Right lobe of liver (tissue), 6 donors: ENCODE results near the gene NPAS1. TPM values are rescaled to one million over a fixed set of nuclear protein-coding genes. Genes with fewer than 3 reads are reported as not detected.

Source experiments
- ATAC-seq, 4 donors: fragments of 200-7000 bp; cut with Tn5 transposase; one replicate each; pipeline ENCODE4 v1.9.1; 2020; ENCODE audit warnings: mild to moderate bottlenecking in 4 of 4, moderate library complexity in 4 of 4
- DNase-seq, 3 donors: peaks; one replicate each; pipeline ENCODE4 v3.0.0-alpha.2; 2020
- H3K27ac ChIP-seq, 3 donors: fragments of 200-600 bp; one replicate each; pipeline ENCODE4 v1.8.0; 2022
- H3K27me3 ChIP-seq, 2 donors: fragments of 200-600 bp; one replicate each; pipeline ENCODE4 v1.8.0; 2022
- H3K36me3 ChIP-seq, 4 donors: fragments of 200-600 bp; sonication (generic) in 1 of 4; one replicate each; pipeline versions ENCODE4 v1.5.1 to v1.8.0; 2017 to 2022; ENCODE audit warnings: control low read depth in 1 of 4
- H3K4me1 ChIP-seq, 4 donors: fragments of 200-600 bp; sonication (generic) in 1 of 4; one replicate each; pipeline versions ENCODE4 v1.5.1 to v1.8.0; 2017 to 2022; ENCODE audit warnings: control low read depth in 1 of 4
- H3K4me3 ChIP-seq, 3 donors: fragments of 200-600 bp; one replicate each; pipeline ENCODE4 v1.8.0; 2022
- H3K9me3 ChIP-seq, 4 donors: fragments of 200-600 bp; sonication (generic) in 1 of 4; one replicate each; pipeline versions ENCODE4 v1.5.1 to v1.8.0; 2017 to 2022; ENCODE audit warnings: control low read depth in 1 of 4
- POLR2A ChIP-seq: fragments of 450-650 bp; IDR thresholded peaks from one replicate; pipeline ENCODE4 v1.6.1; 2017; ENCODE audit warnings: antibody characterized with exemption, mild to moderate bottlenecking
- WGBS: methylation state at CpG from one replicate; pipeline ENCODE4 v1.1.6; 2018; ENCODE audit warnings: low coverage, low lambda C conversion rate; ENCODE audit not compliant: insufficient coverage; ENCODE audit errors: missing lambda C conversion rate; 5-methylcytosine and 5-hydroxymethylcytosine counted together
- intact Hi-C, 2 donors: fragments of 100-400 bp; cut with DNase I; formaldehyde crosslinking; loops; one replicate each; pipeline versions ENCODE4 v1.11.2 to v1.14.1; 2022
- total RNA-seq, 6 experiments: library from RNA; depleted of rRNA in 2 of 6; stranded (reverse); fragments of >200 nt in 2 of 6; fragmentation: NEBNext Ultra II Directional in 3 of 6; extraction: Animal tissue kit (Norgen Biotek cat#: 25700) in 3 of 6; gene quantifications; one replicate each; pipeline versions ENCODE4 v1.1.0 to v1.2.4, GENCODE V29; 2016 to 2023
- TF ChIP-seq, protein P1 (sequence below), 4 donors: fragments of 200-600 bp in 3 of 4; fragments of 450-650 bp in 1 of 4; IDR thresholded peaks; one replicate each; pipeline versions ENCODE4 v1.5.1 to v1.8.0; 2016 to 2022; ENCODE audit warnings: antibody characterized with exemption in 4 of 4, mild to moderate bottlenecking in 2 of 4
- donor health status: DM: no; HTN: yes; CAD: no.
- donor health status: DM: no; HTN: no; CAD: no.
- donor health status: DM: no; HTN: no; CAD: no.
- donor health status: DM: no; HTN: yes; CAD: no.
- donor health status: DM: no; HTN: yes; CAD: no.

NPAS1 gene
- total RNA-seq, 6 experiments from 2014 or later, result 1.3 to 1.7 TPM; not detected in 4

DNA sequence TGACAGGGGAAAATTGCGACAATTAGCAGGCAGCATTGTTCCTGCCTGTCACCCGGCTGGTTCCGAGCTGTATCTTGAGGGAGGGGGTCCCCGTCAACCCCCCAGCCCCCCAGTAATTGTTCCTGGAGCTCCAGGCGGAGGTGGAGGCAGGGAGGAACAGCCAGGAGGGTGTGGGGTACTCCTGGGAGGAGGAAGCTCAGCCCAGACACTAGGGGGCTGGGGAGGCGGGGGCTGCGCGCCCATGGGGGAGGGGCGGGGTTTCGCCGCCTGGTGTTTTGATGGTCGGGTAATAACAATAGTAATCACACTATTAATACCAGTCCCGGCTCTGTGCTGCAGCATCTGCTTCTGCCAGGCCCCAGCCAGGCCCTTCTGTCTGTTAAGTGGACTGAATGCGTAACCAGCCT lies 8.6 kb downstream of the NPAS1 start:
- Histone ChIP-seq H3K4me3 (no peak overlapping the region), H3K36me3 (no peaks in the 10 kb centered on the region), H3K4me1 (no peaks in the 10 kb centered on the region), H3K9me3 (no peaks in the 10 kb centered on the region), H3K27ac (no peak overlapping the region), H3K27me3 (peaks cover 0 to 6% of the 10 kb centered on the region in 2 donors)
- TF ChIP-seq POLR2A, result no peak
- TF ChIP-seq, protein P1, sequence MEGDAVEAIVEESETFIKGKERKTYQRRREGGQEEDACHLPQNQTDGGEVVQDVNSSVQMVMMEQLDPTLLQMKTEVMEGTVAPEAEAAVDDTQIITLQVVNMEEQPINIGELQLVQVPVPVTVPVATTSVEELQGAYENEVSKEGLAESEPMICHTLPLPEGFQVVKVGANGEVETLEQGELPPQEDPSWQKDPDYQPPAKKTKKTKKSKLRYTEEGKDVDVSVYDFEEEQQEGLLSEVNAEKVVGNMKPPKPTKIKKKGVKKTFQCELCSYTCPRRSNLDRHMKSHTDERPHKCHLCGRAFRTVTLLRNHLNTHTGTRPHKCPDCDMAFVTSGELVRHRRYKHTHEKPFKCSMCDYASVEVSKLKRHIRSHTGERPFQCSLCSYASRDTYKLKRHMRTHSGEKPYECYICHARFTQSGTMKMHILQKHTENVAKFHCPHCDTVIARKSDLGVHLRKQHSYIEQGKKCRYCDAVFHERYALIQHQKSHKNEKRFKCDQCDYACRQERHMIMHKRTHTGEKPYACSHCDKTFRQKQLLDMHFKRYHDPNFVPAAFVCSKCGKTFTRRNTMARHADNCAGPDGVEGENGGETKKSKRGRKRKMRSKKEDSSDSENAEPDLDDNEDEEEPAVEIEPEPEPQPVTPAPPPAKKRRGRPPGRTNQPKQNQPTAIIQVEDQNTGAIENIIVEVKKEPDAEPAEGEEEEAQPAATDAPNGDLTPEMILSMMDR (IDR thresholded peaks at IDR 0.05), result no peak
- no peak for ATAC-seq
- DNase-seq, result no peak
- 0% methylated on average over 4 of the region's 14 CpGs for WGBS
- intact Hi-C loops, result no loop called here

DNA sequence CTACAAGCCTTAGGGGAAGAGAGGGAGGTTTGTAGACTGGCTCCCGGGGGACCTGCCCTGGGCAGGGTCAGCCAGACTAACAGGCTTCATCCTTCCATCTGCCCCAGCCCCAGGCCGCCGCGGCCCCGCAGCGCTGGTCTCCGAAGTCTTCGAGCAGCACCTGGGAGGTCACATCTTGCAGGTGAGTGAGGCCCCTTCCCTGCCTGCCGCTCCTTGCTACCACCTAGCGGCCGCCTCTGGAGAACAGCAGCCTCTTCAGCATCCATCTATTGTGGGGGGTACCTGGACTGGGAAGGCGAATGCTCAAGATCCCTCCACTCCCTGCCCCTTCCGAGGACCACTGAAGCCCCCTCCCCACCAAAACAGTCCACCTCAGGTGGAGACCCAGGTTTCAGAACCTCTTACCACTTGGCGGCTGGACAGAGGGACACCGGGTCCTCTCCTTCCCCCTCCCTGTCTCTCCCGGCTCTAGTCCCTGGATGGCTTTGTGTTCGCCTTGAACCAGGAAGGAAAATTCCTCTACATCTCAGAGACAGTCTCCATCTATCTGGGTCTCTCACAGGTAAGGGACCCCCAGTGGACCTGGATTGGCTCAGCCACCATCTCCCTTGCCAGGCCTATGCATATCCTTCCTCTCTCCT lies 12.7 kb downstream of the NPAS1 start:
- 18% methylated on average over 6 of the region's 17 CpGs for WGBS

DNA sequence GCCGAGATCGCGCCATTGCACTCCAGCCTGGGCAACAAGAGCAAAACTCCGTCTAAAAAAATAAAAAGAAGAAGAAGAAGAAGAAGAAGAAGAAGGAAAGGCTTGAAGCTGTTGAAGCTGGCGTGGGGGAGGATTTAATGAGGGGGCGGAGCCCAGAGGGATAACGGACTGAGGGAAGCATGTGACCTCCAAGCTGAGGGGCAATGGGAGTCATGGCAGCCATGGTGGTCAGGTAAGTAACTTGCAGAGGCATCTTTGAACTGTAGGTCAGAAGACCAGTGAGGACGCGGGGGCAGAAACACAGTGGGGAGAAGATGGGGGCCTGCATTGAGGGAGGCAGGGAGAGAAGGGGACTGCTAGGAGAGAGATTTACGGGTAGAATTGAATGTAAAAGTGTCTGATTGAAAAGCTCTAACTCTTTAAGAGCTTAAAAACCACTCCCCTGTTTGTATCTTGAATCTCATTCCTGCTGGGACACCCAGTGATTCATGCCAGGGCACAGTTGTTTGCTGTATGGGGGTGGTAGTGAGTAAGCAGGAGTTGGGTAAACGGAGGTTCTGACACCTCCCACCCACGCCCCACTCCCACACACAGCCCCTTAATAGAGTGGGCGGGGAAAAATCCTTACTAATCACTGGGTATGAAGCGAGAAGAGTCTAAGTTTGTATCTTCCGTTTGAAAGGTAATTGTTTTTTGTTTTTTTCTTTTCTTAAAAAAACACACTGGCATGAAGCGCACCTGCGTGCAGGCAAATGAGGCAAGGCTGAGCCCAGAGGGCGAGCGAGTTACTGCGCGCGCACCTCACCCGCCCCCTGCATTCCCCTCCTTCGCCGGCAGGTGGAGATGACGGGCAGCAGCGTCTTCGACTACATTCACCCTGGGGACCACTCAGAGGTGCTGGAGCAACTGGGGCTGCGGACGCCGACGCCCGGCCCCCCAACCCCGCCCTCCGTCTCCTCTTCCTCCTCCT lies 15.8 kb downstream of the NPAS1 start:
- Histone ChIP-seq H3K27me3 (no peaks in the 10 kb centered on the region), H3K4me1 (peaks cover 0 to 12% (median 6%) of the 10 kb centered on the region in 4 donors), H3K36me3 (no peaks in the 10 kb centered on the region), H3K9me3 (no peaks in the 10 kb centered on the region), H3K27ac (no peak overlapping the region), H3K4me3 (peak overlapping the region; percentile 12 to 46 (median 25))
- peak; percentile 82 to 87 (median 85) for DNase-seq
- peak; percentile 92 to 98 (median 95) for ATAC-seq
- intact Hi-C loops, result no loop called here
- WGBS, result 6% methylated on average over 24 of the region's 35 CpGs
- TF ChIP-seq, protein P1 (IDR thresholded peaks at IDR 0.05), result peak; percentile 92 to 97 (median 96)
- TF ChIP-seq POLR2A, result no peak

More for the DNA sequence above, 12.7 kb downstream of the NPAS1 start:
- TF ChIP-seq POLR2A, result no peak
- TF ChIP-seq, protein P1 (IDR thresholded peaks at IDR 0.05), result peak; percentile 59 to 88 (median 80)
- ATAC-seq (peak; percentile 47 to 70 (median 68)), DNase-seq (peak in 1 of 3 donors; percentile 59)
- peaks cover 0 to 12% (median 6%) of the 10 kb centered on the region in 4 donors for H3K4me1 ChIP-seq
- no peaks in the 10 kb centered on the region for H3K9me3 ChIP-seq
- H3K4me3 ChIP-seq, result no peak overlapping the region
- peaks cover 0 to 6% of the 10 kb centered on the region in 2 donors for H3K27me3 ChIP-seq
- no peak overlapping the region for H3K27ac ChIP-seq
- intact Hi-C loops, result no loop called here
- H3K36me3 ChIP-seq, result no peaks in the 10 kb centered on the region

DNA sequence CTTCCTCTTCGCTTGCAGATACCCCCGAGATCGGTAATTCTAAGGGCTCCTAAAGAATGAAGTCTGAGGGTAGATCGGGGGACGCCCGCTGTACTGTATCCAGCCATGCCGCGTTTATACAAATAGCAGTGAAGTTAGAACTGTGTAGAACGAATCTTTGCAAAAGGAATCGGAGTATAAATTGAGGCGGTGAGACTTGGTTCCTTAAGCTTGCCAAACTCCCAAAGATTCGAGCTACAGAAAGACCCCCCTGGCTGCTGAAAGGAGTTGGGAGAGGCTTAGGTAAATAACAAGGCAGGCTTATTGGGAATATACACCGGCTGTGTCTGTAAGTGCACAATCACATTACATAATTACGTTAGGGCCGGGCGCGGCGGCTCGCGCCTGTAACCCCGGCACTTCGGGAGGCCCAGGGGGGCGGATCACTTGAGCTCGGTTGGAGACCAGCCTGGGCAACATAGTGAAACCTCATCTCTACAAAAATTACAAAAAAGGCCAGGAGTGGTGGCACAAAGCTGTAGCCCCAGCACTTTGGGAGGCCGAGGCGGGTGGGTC lies 16.5 kb downstream of the NPAS1 start:
- TF ChIP-seq, protein P1 (IDR thresholded peaks at IDR 0.05), result peak in 1 of 4 donors; percentile 4
- TF ChIP-seq POLR2A, result no peak
- no peaks in the 10 kb centered on the region for H3K27me3 ChIP-seq
- H3K36me3 ChIP-seq, result no peaks in the 10 kb centered on the region
- peaks cover 0 to 12% (median 6%) of the 10 kb centered on the region in 4 donors for H3K4me1 ChIP-seq
- peak overlapping the region; percentile 12 to 46 (median 25) for H3K4me3 ChIP-seq
- ATAC-seq, result peak; percentile 21 to 50 (median 28)
- no peak overlapping the region for H3K27ac ChIP-seq
- intact Hi-C loops, result no loop called here
- H3K9me3 ChIP-seq, result no peaks in the 10 kb centered on the region
- DNase-seq, result no peak
- 7% methylated on average over 22 of the region's 26 CpGs for WGBS
